ENCODE data around the gene LRP1. TPM values are rescaled to one million over a fixed set of nuclear protein-coding genes. Genes with fewer than 3 reads are reported as not detected.

Gene LRP1
- total RNA-seq, 1 experiment from 2014 or later, result 9.0 TPM

DNA sequence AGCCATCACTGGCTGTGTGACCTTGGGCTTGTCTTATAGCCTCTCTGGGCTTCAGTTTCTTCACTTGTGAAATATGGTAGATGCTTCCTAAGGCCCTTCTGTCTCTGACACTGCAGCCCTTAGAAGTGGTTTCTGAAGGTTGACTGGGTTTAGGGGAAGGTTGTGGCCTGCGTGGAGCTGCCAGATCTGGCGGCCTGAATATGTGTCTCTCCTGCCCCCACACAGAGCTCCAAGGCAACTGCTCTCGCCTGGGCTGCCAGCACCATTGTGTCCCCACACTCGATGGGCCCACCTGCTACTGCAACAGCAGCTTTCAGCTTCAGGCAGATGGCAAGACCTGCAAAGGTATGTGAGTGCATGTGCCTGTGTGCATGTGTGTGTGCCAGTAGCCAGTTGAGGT is 15.2 kb downstream of the LRP1 start:
- Histone ChIP-seq H3K4me1 (ENCODE audit: control insufficient read depth, insufficient read depth, low read length) (no peaks in the 10 kb centered on the region), H3K27me3 (ENCODE audit: control insufficient read depth, insufficient read depth, low read length) (no peaks in the 10 kb centered on the region), H3K9me3 (ENCODE audit: control insufficient read depth, insufficient read depth, low read depth, low read length) (no peaks in the 10 kb centered on the region), H3K36me3 (ENCODE audit: control insufficient read depth, insufficient read depth, low read length) (no peaks in the 10 kb centered on the region), H3K27ac (ENCODE audit: low read length) (no peak overlapping the region), H3K4me3 (ENCODE audit: low read depth in 2 of 2, low read length in 2 of 2) (no peak overlapping the region)
- no peak for ATAC-seq
- TF ChIP-seq SIN3A (IDR thresholded peaks at IDR 0.05; ENCODE audit: borderline replicate concordance, insufficient read depth, low read depth, low read length), result no peak
- TF ChIP-seq, protein P1, sequence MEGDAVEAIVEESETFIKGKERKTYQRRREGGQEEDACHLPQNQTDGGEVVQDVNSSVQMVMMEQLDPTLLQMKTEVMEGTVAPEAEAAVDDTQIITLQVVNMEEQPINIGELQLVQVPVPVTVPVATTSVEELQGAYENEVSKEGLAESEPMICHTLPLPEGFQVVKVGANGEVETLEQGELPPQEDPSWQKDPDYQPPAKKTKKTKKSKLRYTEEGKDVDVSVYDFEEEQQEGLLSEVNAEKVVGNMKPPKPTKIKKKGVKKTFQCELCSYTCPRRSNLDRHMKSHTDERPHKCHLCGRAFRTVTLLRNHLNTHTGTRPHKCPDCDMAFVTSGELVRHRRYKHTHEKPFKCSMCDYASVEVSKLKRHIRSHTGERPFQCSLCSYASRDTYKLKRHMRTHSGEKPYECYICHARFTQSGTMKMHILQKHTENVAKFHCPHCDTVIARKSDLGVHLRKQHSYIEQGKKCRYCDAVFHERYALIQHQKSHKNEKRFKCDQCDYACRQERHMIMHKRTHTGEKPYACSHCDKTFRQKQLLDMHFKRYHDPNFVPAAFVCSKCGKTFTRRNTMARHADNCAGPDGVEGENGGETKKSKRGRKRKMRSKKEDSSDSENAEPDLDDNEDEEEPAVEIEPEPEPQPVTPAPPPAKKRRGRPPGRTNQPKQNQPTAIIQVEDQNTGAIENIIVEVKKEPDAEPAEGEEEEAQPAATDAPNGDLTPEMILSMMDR (IDR thresholded peaks at IDR 0.05), result no peak
- TF ChIP-seq, protein P2, sequence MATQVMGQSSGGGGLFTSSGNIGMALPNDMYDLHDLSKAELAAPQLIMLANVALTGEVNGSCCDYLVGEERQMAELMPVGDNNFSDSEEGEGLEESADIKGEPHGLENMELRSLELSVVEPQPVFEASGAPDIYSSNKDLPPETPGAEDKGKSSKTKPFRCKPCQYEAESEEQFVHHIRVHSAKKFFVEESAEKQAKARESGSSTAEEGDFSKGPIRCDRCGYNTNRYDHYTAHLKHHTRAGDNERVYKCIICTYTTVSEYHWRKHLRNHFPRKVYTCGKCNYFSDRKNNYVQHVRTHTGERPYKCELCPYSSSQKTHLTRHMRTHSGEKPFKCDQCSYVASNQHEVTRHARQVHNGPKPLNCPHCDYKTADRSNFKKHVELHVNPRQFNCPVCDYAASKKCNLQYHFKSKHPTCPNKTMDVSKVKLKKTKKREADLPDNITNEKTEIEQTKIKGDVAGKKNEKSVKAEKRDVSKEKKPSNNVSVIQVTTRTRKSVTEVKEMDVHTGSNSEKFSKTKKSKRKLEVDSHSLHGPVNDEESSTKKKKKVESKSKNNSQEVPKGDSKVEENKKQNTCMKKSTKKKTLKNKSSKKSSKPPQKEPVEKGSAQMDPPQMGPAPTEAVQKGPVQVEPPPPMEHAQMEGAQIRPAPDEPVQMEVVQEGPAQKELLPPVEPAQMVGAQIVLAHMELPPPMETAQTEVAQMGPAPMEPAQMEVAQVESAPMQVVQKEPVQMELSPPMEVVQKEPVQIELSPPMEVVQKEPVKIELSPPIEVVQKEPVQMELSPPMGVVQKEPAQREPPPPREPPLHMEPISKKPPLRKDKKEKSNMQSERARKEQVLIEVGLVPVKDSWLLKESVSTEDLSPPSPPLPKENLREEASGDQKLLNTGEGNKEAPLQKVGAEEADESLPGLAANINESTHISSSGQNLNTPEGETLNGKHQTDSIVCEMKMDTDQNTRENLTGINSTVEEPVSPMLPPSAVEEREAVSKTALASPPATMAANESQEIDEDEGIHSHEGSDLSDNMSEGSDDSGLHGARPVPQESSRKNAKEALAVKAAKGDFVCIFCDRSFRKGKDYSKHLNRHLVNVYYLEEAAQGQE (IDR thresholded peaks at IDR 0.05; ENCODE audit: insufficient read depth in 1 of 2, low read depth in 2 of 2, low read length in 1 of 2), result no peak
- TF ChIP-seq POLR2AphosphoS5 (IDR thresholded peaks at IDR 0.05; ENCODE audit: low read depth, low read length), result no peak
- TF ChIP-seq TCF7L2 (IDR thresholded peaks at IDR 0.05; ENCODE audit: low read depth, low read length), result no peak
- intact Hi-C loops (cut with micrococcal nuclease; ENCODE audit: unreplicated experiment) (no loop called here), in situ Hi-C loops (cut with HindIII; ENCODE audit: low pct_unique_long_range_greater_than_20kb, low sequenced_read_pairs) (no loop called here)
- no TSS peak for BruUV-seq (replicated peaks)
- CTCF ChIA-PET, result interaction anchor here (0.7 kb wide), 2 partner anchors 15 to 701 kb away, joined by 3 to 4 read pairs; no protein-coding TSS in a partner anchor
- POLR2A ChIA-PET, result no interaction called here
- no peak for DNase-seq (ENCODE audit: low read depth, low spot score)

DNA sequence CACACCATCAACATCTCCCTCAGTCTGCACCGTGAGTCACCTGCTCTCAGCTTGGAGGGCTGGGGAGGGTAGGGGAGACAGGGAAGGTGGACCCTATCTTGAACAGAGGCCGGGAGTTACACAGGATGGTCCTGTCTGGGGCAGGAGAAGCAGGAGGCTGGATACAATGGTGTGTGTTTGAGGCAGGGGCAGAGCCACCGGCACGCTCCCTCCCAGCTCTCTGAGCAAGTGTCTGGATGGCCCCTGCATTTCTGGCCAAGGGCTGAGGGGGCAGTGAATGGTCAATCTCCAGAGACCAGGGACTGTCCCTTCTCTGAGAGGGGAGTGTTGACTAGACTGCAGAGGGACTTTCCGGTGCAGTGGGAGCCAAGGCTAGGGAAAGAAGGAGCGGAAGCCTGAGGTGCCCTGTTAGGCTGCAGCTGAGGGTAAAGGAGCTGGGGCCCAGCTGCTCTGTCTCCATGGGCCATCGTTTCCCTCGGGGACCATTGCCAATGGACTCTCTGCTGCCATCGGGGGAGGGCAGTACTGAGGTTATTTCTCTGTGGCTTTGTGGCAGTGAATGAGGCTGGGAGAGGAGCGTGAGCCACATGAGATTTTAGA is 17.3 kb downstream of the LRP1 start:
- CTCF ChIA-PET, result interaction anchor here (0.5 to 0.7 kb wide), 4 partner anchors 36 to 388 kb away, joined by 3 to 14 read pairs (median 6); no protein-coding TSS in a partner anchor
- no TSS peak for BruUV-seq (replicated peaks)

More for the DNA sequence above, 17.3 kb downstream of the LRP1 start:
- intact Hi-C loops (cut with micrococcal nuclease; ENCODE audit: unreplicated experiment) (no loop called here), in situ Hi-C loops (cut with HindIII; ENCODE audit: low pct_unique_long_range_greater_than_20kb, low sequenced_read_pairs) (no loop called here)
- Histone ChIP-seq H3K27ac (ENCODE audit: low read length) (no peak overlapping the region), H3K4me1 (ENCODE audit: control insufficient read depth, insufficient read depth, low read length) (no peaks in the 10 kb centered on the region), H3K9me3 (ENCODE audit: control insufficient read depth, insufficient read depth, low read depth, low read length) (no peaks in the 10 kb centered on the region), H3K36me3 (ENCODE audit: control insufficient read depth, insufficient read depth, low read length) (no peaks in the 10 kb centered on the region), H3K4me3 (ENCODE audit: low read depth in 2 of 2, low read length in 2 of 2) (no peak overlapping the region), H3K27me3 (ENCODE audit: control insufficient read depth, insufficient read depth, low read length) (no peaks in the 10 kb centered on the region)
- DNase-seq (ENCODE audit: low read depth, low spot score) (no peak), ATAC-seq (peak; percentile 50; the same call in 1 of the 2 replicates)
- POLR2A ChIA-PET, result interaction anchor here (0.6 kb wide), 1 partner anchor 225 kb away, joined by 3 read pairs; no protein-coding TSS in a partner anchor
- TF ChIP-seq, protein P2 (IDR thresholded peaks at IDR 0.05; ENCODE audit: insufficient read depth in 1 of 2, low read depth in 2 of 2, low read length in 1 of 2), result no peak
- TF ChIP-seq, protein P1 (IDR thresholded peaks at IDR 0.05), result no peak
- TF ChIP-seq SIN3A (IDR thresholded peaks at IDR 0.05; ENCODE audit: borderline replicate concordance, insufficient read depth, low read depth, low read length) (no peak), TCF7L2 (IDR thresholded peaks at IDR 0.05; ENCODE audit: low read depth, low read length) (no peak), POLR2AphosphoS5 (IDR thresholded peaks at IDR 0.05; ENCODE audit: low read depth, low read length) (no peak)
